Gastroesophageal sphincter (tissue), 3 donors: ENCODE results near the gene ADAM8.

Experiments used
- POLR2A ChIP-seq, 2 donors: fragments of 450-650 bp; IDR thresholded peaks; one replicate each; pipeline ENCODE4 v1.6.1; 2017; ENCODE audit warnings: antibody characterized with exemption in 2 of 2, mild to moderate bottlenecking in 2 of 2, moderate library complexity in 1 of 2
- POLR2AphosphoS5 ChIP-seq: sonication (generic); formaldehyde crosslinking; IDR thresholded peaks from one replicate; pipeline ENCODE4 v1.6.1; 2017; ENCODE audit warnings: antibody characterized with exemption
- TF ChIP-seq, protein P1 (sequence below), 4 experiments: fragments of 200-600 bp in 2 of 4; fragments of 450-650 bp in 2 of 4; sonication (generic) in 1 of 4; IDR thresholded peaks; one replicate each; pipeline ENCODE4 v1.5.1; 2017 to 2019; ENCODE audit warnings: antibody characterized with exemption in 4 of 4, mild to moderate bottlenecking in 2 of 4, moderate library complexity in 2 of 4

DNA sequence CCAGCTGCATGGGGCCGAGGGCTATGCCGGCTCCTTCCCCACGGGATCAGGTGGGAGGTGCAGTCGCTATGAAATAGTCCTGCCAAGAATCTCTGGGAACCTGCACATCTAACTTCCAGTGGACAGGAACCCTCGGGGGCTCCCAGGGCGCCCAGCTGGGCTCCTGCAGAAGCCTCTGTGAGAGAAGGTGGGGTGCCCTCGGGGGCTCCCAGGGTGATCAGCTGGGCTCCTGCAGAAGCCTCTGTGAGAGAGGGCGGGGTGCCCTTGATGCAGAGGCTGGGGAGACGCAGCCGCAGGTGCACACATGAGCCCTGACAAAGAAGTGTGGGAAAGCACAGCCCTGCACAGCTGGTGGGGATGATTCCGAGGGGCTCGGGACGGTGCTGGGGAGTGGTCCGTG is 33.1 kb downstream of the ADAM8 start:
- TF ChIP-seq, protein P1, sequence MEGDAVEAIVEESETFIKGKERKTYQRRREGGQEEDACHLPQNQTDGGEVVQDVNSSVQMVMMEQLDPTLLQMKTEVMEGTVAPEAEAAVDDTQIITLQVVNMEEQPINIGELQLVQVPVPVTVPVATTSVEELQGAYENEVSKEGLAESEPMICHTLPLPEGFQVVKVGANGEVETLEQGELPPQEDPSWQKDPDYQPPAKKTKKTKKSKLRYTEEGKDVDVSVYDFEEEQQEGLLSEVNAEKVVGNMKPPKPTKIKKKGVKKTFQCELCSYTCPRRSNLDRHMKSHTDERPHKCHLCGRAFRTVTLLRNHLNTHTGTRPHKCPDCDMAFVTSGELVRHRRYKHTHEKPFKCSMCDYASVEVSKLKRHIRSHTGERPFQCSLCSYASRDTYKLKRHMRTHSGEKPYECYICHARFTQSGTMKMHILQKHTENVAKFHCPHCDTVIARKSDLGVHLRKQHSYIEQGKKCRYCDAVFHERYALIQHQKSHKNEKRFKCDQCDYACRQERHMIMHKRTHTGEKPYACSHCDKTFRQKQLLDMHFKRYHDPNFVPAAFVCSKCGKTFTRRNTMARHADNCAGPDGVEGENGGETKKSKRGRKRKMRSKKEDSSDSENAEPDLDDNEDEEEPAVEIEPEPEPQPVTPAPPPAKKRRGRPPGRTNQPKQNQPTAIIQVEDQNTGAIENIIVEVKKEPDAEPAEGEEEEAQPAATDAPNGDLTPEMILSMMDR (IDR thresholded peaks at IDR 0.05) = no peak
- TF ChIP-seq POLR2AphosphoS5 = no peak
- no peak for TF ChIP-seq POLR2A (IDR thresholded peaks at IDR 0.05)
